Panc1 (cell line): ENCODE results near the gene CEP135.
"Not testable (repeated sequence)": the region's sequence is repeated elsewhere in the genome, so short reads cannot be mapped to it uniquely, and the experiment has no call there.

Source experiments
- CTCF ChIP-seq: fragments of 450-650 bp; IDR thresholded peaks from 2 replicates; pipeline ENCODE4 v1.5.1; 2017; ENCODE audit warnings: mild to moderate bottlenecking
- POLR2AphosphoS5 ChIP-seq: IDR thresholded peaks from 2 replicates; pipeline ENCODE4 v1.6.1; 2012; ENCODE audit warnings: mild to moderate bottlenecking, low read depth, low read length, moderate library complexity
- SIN3A ChIP-seq: IDR thresholded peaks from 2 replicates; pipeline ENCODE4 v1.6.1; 2012; ENCODE audit warnings: low read depth, mild to moderate bottlenecking, low read length, moderate library complexity, borderline replicate concordance; ENCODE audit not compliant: insufficient read depth

- not testable (repeated sequence) for TF ChIP-seq POLR2AphosphoS5, SIN3A, CTCF
Observed at GRCh38 chr4:55966324-55966723, 17.6 kb downstream of the CEP135 start.
